Astrocyte of the spinal cord (primary cell): ENCODE measurements around the gene MN1.

ENCODE experiments used
- DNase-seq: peaks from one replicate; pipeline ENCODE4 v3.0.0; 2011; ENCODE audit warnings: low read depth, low spot score
- H3K4me3 ChIP-seq: 2 replicates; pipeline ENCODE4 v1.5.1; 2011; ENCODE audit warnings: low read depth, mild to moderate bottlenecking, low read length, moderate library complexity
- in situ Hi-C: cut with HindIII; loops from 2 replicates; pipeline ENCODE4 v1.10.0; 2017; ENCODE audit warnings: low sequenced_read_pairs
- TF ChIP-seq, protein P1 (sequence below): IDR thresholded peaks from 2 replicates; pipeline ENCODE4 v1.5.1; 2012; ENCODE audit warnings: low read depth, mild to moderate bottlenecking, low read length, inconsistent platforms

Gene MN1

DNA sequence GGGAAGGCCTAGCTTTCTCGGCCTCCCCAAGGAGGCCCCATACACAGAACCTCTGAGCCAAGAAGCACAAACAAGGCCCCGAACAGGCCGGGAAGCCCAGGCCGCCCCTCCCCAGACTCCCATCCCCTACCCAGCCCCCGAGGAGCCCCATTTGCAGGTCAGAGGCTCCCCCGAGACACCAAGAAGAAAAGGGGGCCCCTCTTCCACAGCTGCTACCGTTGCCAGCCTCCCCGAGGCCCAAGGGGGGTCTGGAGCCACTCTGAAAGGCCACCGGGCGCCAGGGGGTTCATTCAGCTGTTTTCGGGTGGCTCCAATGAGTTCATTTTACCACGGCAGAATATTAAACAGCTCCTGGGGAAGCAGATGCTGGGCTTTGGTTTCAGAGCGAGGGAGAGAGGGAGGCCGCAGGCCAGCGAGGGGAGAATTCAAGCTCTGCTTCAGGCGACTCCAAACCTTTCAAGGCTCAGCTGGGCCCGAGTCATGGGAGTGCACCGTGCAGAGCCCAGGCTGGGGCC, 28.5 kb downstream of the MN1 start:
- no peak overlapping the region for H3K4me3 ChIP-seq
- DNase-seq, result no peak
- in situ Hi-C loops, result no loop called here
- TF ChIP-seq, protein P1, sequence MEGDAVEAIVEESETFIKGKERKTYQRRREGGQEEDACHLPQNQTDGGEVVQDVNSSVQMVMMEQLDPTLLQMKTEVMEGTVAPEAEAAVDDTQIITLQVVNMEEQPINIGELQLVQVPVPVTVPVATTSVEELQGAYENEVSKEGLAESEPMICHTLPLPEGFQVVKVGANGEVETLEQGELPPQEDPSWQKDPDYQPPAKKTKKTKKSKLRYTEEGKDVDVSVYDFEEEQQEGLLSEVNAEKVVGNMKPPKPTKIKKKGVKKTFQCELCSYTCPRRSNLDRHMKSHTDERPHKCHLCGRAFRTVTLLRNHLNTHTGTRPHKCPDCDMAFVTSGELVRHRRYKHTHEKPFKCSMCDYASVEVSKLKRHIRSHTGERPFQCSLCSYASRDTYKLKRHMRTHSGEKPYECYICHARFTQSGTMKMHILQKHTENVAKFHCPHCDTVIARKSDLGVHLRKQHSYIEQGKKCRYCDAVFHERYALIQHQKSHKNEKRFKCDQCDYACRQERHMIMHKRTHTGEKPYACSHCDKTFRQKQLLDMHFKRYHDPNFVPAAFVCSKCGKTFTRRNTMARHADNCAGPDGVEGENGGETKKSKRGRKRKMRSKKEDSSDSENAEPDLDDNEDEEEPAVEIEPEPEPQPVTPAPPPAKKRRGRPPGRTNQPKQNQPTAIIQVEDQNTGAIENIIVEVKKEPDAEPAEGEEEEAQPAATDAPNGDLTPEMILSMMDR, result no peak

DNA sequence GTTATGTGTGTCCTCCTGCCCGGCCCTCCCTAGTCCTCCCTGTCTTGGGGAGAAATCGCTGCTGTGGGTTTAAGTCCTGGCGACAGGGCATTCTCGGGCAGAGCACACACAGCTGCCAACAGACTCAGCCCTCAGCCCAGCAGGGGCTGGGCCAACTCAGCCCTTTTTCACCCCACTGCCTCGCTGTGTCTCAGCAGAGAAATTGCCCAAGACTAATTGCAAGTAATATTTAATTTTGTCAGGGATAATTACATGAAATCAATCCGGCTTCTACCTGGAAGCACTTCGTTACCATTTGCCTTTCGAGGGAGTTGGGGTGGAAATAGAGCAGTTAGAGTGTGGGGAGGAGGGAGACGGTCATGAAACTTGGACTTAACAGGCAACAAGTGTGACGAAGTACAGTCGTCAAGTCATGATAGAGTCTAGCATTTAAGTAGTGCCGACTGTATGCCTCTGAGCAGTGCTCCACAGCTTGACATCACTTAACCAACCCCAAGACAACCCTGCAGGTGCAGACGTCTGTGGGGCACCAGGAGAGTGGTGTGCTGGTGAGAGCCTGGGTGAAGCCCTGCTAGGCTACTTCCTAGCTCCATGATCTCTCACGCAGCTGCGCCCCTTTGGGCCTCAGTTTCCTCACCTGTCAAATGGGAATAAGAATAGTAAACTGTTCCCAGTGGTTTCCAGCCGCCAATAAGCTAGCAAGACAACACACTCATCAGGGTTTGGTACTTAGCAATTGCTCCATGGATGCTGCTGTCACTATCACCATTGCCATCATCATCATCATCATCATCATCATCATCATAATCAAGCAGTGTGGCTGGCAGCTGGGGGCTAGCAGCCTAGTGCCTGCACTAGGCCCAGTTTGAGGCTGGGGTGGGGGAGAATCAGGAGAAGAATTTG, 29.2 kb downstream of the MN1 start:
- H3K4me3 ChIP-seq, result no peak overlapping the region
- in situ Hi-C loops, result no loop called here
- DNase-seq, result no peak
- TF ChIP-seq, protein P1, result no peak

DNA sequence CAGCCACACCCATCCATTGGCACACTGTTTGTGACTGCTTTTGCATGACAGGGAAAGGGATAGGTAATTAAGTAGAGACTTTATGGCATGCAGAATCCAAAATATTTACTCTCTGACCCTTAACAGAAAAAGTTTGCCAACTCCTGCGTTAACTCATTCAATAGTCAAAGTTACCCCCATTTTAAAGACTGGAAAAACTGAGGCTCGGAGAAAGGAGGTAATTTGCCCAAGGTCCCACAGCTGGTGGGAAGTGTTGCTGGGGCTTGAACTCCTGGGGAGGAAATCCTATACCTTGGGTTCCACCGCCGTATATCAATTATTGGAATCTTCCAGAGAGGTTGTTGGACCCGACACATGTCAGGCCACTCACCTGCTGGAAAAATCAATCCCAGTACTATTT, 29.9 kb downstream of the MN1 start:
- no peak overlapping the region for H3K4me3 ChIP-seq
- no peak for DNase-seq
- in situ Hi-C loops, result no loop called here
- TF ChIP-seq, protein P1, result no peak

DNA sequence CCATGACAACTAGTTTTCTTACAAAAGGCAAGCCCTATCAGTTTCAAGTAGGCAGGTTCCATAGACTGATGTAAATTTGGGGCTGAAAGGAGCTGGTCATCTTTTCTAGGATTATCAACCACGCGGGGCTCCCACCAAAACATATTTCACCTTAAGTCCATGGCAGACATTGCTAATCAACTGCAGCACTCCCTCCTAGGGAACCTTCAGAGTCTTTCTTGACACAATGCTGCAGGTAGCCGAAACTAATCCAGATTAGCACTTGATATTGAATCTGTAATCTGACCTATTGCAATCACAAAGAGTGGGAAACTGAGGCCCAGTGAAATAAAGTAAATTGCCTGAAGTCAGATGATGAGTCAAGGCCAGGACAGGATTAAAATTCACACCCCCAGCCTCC, 32.5 kb downstream of the MN1 start:
- no peak for DNase-seq
- no peak overlapping the region for H3K4me3 ChIP-seq
- in situ Hi-C loops, result no loop called here
- TF ChIP-seq, protein P1, result no peak

DNA sequence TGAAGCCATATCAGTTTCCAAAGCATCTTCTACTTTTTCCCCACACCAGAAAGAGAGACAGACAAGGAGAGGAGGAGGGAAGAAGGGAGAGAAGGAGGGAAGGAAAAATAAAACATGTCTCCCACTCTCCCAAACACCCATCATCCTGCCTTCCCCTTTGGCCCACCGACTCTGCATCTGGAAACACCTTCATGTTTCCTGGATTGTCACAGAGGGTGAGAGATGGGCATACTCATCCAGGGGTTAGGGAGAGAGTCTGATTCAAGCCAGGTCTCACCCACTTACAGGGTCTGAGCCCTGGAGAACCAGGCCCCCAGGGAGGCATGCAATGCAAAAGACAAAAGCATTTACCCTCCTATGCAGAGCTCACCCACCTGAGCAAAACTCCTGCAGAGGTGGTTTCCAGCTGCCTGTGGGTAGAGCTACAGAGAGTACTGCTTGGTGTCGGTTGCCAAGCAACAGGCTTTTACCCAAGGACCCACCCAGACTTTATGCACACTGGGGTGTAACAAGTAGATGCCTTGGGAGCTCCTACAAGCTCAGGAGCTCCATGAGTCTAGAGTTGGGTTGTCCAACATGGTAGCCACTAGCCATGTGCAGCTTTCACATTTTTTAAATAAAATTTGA, 33.4 kb downstream of the MN1 start:
- DNase-seq, result no peak
- in situ Hi-C loops, result no loop called here
- no peak overlapping the region for H3K4me3 ChIP-seq
- TF ChIP-seq, protein P1, result no peak

GRCh38 chr22:27766679-27767078, 34.9 kb downstream of the MN1 start:
- no peak for DNase-seq
- no peak overlapping the region for H3K4me3 ChIP-seq
- in situ Hi-C loops, result no loop called here
- TF ChIP-seq, protein P1, result no peak
